Measurements from ENCODE around the gene TBL1XR1.

The TBL1XR1 gene

GRCh38 chr3:177137774-177138705 is 59.2 kb downstream of the TBL1XR1 start:
- DNase-seq: no peak

GRCh38 chr3:177136741-177137140 is 60.5 kb downstream of the TBL1XR1 start:
- DNase-seq: no peak

- no peak for DNase-seq
These were observed 61.3 kb downstream of the TBL1XR1 start for GRCh38 chr3:177135841-177136492.

GRCh38 chr3:177134816-177135210 is 62.5 kb downstream of the TBL1XR1 start:
- no peak for DNase-seq

- DNase-seq: no peak
These were observed 63.1 kb downstream of the TBL1XR1 start for GRCh38 chr3:177133860-177134815.

- DNase-seq: no peak
These were observed 65.2 kb downstream of the TBL1XR1 start for GRCh38 chr3:177131927-177132636.

GRCh38 chr3:177127008-177127407 is 70.3 kb downstream of the TBL1XR1 start:
- no peak for DNase-seq

- no peak for DNase-seq
These were observed 71.1 kb downstream of the TBL1XR1 start for GRCh38 chr3:177126015-177126773.

- DNase-seq: no peak
These were observed 72.4 kb downstream of the TBL1XR1 start for GRCh38 chr3:177124882-177125281.

- no peak for DNase-seq
These were observed 73.5 kb downstream of the TBL1XR1 start for GRCh38 chr3:177123822-177124221.

GRCh38 chr3:177122183-177122856 is 75.0 kb downstream of the TBL1XR1 start:
- DNase-seq: no peak

- no peak for DNase-seq
These were observed 77.5 kb downstream of the TBL1XR1 start for GRCh38 chr3:177119829-177120228.

- DNase-seq: no peak
These were observed 83.0 kb downstream of the TBL1XR1 start for GRCh38 chr3:177114253-177114652.

GRCh38 chr3:177111541-177111949 is 85.7 kb downstream of the TBL1XR1 start:
- DNase-seq: no peak

GRCh38 chr3:177110895-177111294 is 86.4 kb downstream of the TBL1XR1 start:
- DNase-seq: no peak

GRCh38 chr3:177110386-177110785 is 86.9 kb downstream of the TBL1XR1 start:
- DNase-seq: no peak

- no peak for DNase-seq
These were observed 87.5 kb downstream of the TBL1XR1 start for GRCh38 chr3:177109688-177110330.

GRCh38 chr3:177108648-177109047 is 88.6 kb downstream of the TBL1XR1 start:
- DNase-seq: no peak

GRCh38 chr3:177107461-177108239 is 89.6 kb downstream of the TBL1XR1 start:
- no peak for DNase-seq

- no peak for DNase-seq
These were observed 90.7 kb downstream of the TBL1XR1 start for GRCh38 chr3:177106594-177106993.

Measured in activated CD4-positive, alpha-beta T cell treated with anti-CD3 and anti-CD28 coated beads, Interleukin-2, amount 50 U/mL, for 1 hour (primary cell).